ENCODE results near the gene ZNF282.

- TF ChIP-seq CTCF (IDR thresholded peaks at IDR 0.05; ENCODE audit: insufficient read depth, low read length, poor library complexity, severe bottlenecking) (no peak), EZH2phosphoT487 (conservative IDR thresholded peaks at IDR 0.05; ENCODE audit: low read length) (no peak)
Observed at GRCh38 chr7:149184274-149184673, 11.1 kb upstream of the ZNF282 start.

Measured in SU-DHL-6 (cell line).